GM19240 (cell line): Measurements from ENCODE around the gene ALG12.

Source experiments
- DNase-seq: peaks from one replicate; pipeline ENCODE4 v3.0.0; 2011; ENCODE audit warnings: low spot score; ENCODE audit not compliant: insufficient read length

The ALG12 gene

GRCh38 chr22:49958366-49958921 is 40.2 kb upstream of the ALG12 start:
- DNase-seq, result no peak

GRCh38 chr22:49957826-49958365 is 39.7 kb upstream of the ALG12 start:
- no peak for DNase-seq

GRCh38 chr22:49956914-49957825 is 38.9 kb upstream of the ALG12 start:
- DNase-seq, result no peak

GRCh38 chr22:49956418-49956770 is 38.2 kb upstream of the ALG12 start:
- DNase-seq, result no peak

- no peak for DNase-seq
These were observed 37.6 kb upstream of the ALG12 start for GRCh38 chr22:49955581-49956417.

- DNase-seq, result no peak
These were observed 36.8 kb upstream of the ALG12 start for GRCh38 chr22:49954991-49955580.

GRCh38 chr22:49954354-49954753 is 36.1 kb upstream of the ALG12 start:
- DNase-seq, result no peak

- DNase-seq, result no peak
These were observed 35.6 kb upstream of the ALG12 start for GRCh38 chr22:49953680-49954344.

GRCh38 chr22:49953027-49953679 is 34.9 kb upstream of the ALG12 start:
- no peak for DNase-seq

GRCh38 chr22:49951986-49952896 is 34.0 kb upstream of the ALG12 start:
- DNase-seq, result no peak

GRCh38 chr22:49951678-49951985 is 33.4 kb upstream of the ALG12 start:
- no peak for DNase-seq

GRCh38 chr22:49951000-49951677 is 32.9 kb upstream of the ALG12 start:
- no peak for DNase-seq

- no peak for DNase-seq
These were observed 32.3 kb upstream of the ALG12 start for GRCh38 chr22:49950396-49950994.

- no peak for DNase-seq
These were observed 31.7 kb upstream of the ALG12 start for GRCh38 chr22:49949914-49950292.

- no peak for DNase-seq
These were observed 31.0 kb upstream of the ALG12 start for GRCh38 chr22:49948958-49949913.

GRCh38 chr22:49948116-49948957 is 30.1 kb upstream of the ALG12 start:
- DNase-seq, result no peak

- no peak for DNase-seq
These were observed 29.0 kb upstream of the ALG12 start for GRCh38 chr22:49947296-49947622.
